ENCODE results near the gene CCER1. TPM values are rescaled to one million over a fixed set of nuclear protein-coding genes. Genes with fewer than 3 reads are reported as not detected.

CCER1 gene
- total and polyA plus RNA-seq, 9 of the 15 experiments (the other 6 are each of a cell fraction or from before 2014, with no cell fraction given), result not detected

- no peak for TF ChIP-seq ZBTB40 (IDR thresholded peaks at IDR 0.05)
- TF ChIP-seq ZBTB40 (CRISPR knock-in tag; IDR thresholded peaks at IDR 0.05), result no peak
- TF ChIP-seq HES1 (IDR thresholded peaks at IDR 0.05; ENCODE audit: low read depth), result no peak
- no peak for TF ChIP-seq NFATC3 (IDR thresholded peaks at IDR 0.05)
- TF ChIP-seq ZNF175 (CRISPR knock-in tag; IDR thresholded peaks at IDR 0.05; ENCODE audit: low read depth), result no peak
- TF ChIP-seq SRSF9 (IDR thresholded peaks at IDR 0.05; ENCODE audit: borderline replicate concordance, low read depth, low read length), result no peak
- TF ChIP-seq, protein P1, sequence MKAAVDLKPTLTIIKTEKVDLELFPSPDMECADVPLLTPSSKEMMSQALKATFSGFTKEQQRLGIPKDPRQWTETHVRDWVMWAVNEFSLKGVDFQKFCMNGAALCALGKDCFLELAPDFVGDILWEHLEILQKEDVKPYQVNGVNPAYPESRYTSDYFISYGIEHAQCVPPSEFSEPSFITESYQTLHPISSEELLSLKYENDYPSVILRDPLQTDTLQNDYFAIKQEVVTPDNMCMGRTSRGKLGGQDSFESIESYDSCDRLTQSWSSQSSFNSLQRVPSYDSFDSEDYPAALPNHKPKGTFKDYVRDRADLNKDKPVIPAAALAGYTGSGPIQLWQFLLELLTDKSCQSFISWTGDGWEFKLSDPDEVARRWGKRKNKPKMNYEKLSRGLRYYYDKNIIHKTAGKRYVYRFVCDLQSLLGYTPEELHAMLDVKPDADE (conservative IDR thresholded peaks at IDR 0.05; ENCODE audit: control insufficient read depth, low read depth, low read length), result no peak
Measured at GRCh38 chr12:90969851-90970250, 14.9 kb upstream of the CCER1 start (continued).

All from K562 (cell line).